Endothelial cell (in vitro differentiated cells): ENCODE measurements around the gene GPR42. TPM values are rescaled to one million over a fixed set of nuclear protein-coding genes. Genes with fewer than 3 reads are reported as not detected.

Experiments used
- DNase-seq: peaks from one replicate; pipeline ENCODE4 v3.0.0; 2021; ENCODE audit warnings: low spot score
- H3K27ac Mint-ChIP-seq: one replicate; pipeline ENCODE4 v1.8.0; 2021; ENCODE audit warnings: mixed read lengths, inconsistent platforms; ENCODE audit not compliant: unreplicated experiment
- H3K27me3 Mint-ChIP-seq: one replicate; pipeline ENCODE4 v1.8.0; 2021; ENCODE audit warnings: mild to moderate bottlenecking, moderate library complexity, mixed read lengths, inconsistent platforms; ENCODE audit not compliant: unreplicated experiment
- H3K36me3 Mint-ChIP-seq: one replicate; pipeline ENCODE4 v1.8.0; 2021; ENCODE audit warnings: mild to moderate bottlenecking, low read depth, mixed read lengths, inconsistent platforms; ENCODE audit not compliant: unreplicated experiment
- H3K4me1 Mint-ChIP-seq: one replicate; pipeline ENCODE4 v1.8.0; 2021; ENCODE audit warnings: mild to moderate bottlenecking, mixed read lengths, inconsistent platforms; ENCODE audit not compliant: unreplicated experiment
- H3K4me3 Mint-ChIP-seq: one replicate; pipeline ENCODE4 v1.8.0; 2021; ENCODE audit warnings: mild to moderate bottlenecking, mixed read lengths, inconsistent platforms; ENCODE audit not compliant: unreplicated experiment
- H3K9me3 Mint-ChIP-seq: one replicate; pipeline ENCODE4 v1.8.0; 2021; ENCODE audit warnings: mixed read lengths, inconsistent platforms; ENCODE audit not compliant: unreplicated experiment
- total RNA-seq: library from RNA; stranded (reverse); fragmentation: NEBNext Ultra II Directional; extraction: Animal tissue kit (Norgen Biotek cat#: 25700); gene quantifications from one replicate; pipeline ENCODE4 v1.2.1, GENCODE V29; 2021; ENCODE audit not compliant: unreplicated experiment
- TF ChIP-seq, protein P1 (sequence below): fragments of 200-600 bp; sonication (generic); IDR thresholded peaks from one replicate; pipeline ENCODE4 v1.5.0; 2021; ENCODE audit warnings: antibody characterized with exemption; ENCODE audit not compliant: unreplicated experiment

Gene GPR42
- total RNA-seq, 1 donor from 2014 or later, result not detected

DNA sequence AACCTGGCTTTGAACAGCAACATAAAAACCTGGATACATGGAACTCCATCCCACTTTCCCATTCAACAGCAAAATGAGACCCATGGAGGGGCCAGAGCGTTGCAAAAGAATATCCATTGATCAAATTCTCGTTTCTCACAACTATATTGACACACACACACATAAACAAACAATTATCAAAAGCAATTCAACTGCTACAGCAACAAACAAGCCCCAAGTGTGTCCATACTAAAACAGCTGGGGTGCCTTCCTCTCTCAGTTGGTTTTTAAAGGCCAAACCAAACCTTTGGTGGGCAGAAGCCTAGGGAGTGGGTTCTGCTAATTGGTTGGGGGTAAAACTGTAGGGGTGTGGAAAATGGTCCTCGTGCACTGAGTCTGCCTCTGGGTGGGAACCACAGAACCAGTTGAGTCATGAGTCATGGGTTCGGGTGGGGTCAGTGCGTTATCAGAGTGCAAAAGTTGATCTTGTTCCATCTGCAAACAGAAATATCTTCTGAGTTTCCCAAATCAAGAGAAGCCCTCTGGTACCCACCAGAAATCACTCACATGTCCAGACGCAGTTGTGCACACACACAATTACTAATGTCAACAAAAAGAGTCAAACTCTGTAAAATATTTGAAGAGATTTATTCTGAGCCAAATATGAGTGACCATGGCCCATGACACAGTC, 18.5 kb downstream of the GPR42 start:
- H3K4me3 Mint-ChIP-seq, result no peak overlapping the region
- H3K36me3 Mint-ChIP-seq, result peaks cover 5% of the 10 kb centered on the region
- TF ChIP-seq, protein P1, sequence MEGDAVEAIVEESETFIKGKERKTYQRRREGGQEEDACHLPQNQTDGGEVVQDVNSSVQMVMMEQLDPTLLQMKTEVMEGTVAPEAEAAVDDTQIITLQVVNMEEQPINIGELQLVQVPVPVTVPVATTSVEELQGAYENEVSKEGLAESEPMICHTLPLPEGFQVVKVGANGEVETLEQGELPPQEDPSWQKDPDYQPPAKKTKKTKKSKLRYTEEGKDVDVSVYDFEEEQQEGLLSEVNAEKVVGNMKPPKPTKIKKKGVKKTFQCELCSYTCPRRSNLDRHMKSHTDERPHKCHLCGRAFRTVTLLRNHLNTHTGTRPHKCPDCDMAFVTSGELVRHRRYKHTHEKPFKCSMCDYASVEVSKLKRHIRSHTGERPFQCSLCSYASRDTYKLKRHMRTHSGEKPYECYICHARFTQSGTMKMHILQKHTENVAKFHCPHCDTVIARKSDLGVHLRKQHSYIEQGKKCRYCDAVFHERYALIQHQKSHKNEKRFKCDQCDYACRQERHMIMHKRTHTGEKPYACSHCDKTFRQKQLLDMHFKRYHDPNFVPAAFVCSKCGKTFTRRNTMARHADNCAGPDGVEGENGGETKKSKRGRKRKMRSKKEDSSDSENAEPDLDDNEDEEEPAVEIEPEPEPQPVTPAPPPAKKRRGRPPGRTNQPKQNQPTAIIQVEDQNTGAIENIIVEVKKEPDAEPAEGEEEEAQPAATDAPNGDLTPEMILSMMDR, result no peak
- H3K27me3 Mint-ChIP-seq, result peaks cover 3% of the 10 kb centered on the region
- no peak for DNase-seq
- H3K9me3 Mint-ChIP-seq, result peaks cover 5% of the 10 kb centered on the region
- H3K4me1 Mint-ChIP-seq, result peaks cover 4% of the 10 kb centered on the region
- H3K27ac Mint-ChIP-seq, result no peak overlapping the region

DNA sequence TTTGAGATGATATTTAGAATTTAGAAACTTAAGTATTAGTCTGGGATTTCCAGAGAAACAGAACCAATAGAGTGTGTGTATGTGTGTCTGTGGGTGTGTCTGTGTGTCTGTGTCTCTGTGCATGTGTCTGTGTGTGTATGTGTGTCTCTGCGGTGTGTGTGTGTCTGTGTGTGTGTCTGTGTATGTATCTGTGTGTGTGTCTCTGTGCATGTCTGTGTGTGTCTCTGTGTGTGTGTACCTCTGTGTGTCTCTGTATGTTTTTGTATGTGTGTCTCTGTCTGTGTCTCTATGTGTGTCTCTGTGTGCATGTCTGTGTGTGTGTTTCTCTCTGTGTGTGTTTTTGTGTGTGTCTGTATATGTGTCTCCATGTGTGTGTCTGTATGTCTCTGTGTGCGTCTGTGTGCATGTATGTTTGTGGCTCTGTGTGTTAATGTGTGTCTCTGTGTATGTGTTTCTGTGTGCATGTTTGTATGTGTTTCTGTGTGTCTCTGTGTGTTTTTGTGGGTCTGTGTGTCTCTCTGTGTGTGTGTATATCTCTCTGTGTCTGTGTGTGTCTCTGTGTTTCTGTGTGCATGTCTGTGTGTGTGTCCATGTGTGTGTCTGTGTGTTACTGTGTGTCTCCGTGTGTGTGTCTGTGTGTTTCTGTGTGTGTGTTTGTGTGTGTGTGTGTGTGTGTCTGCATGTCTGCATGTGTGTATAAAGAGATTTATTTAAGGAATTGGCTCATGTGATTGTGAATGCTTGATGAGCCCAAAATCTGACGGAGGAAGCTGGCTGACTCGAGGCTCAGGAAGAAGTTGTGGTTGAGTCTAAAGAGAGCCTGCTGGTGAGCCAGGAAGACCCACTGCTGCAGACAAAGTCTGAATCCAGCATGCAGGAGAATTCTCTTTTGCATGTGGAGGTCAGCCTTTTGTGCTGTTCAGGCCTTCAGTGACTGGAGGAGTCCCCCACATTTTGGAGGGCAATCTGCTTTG, 22.2 kb downstream of the GPR42 start:
- Mint-ChIP-seq H3K9me3 (no peaks in the 10 kb centered on the region), H3K36me3 (no peaks in the 10 kb centered on the region), H3K27me3 (peaks cover 3% of the 10 kb centered on the region), H3K27ac (no peak overlapping the region), H3K4me1 (peaks cover 4% of the 10 kb centered on the region), H3K4me3 (no peak overlapping the region)
- DNase-seq, result no peak
- TF ChIP-seq, protein P1, result no peak

DNA sequence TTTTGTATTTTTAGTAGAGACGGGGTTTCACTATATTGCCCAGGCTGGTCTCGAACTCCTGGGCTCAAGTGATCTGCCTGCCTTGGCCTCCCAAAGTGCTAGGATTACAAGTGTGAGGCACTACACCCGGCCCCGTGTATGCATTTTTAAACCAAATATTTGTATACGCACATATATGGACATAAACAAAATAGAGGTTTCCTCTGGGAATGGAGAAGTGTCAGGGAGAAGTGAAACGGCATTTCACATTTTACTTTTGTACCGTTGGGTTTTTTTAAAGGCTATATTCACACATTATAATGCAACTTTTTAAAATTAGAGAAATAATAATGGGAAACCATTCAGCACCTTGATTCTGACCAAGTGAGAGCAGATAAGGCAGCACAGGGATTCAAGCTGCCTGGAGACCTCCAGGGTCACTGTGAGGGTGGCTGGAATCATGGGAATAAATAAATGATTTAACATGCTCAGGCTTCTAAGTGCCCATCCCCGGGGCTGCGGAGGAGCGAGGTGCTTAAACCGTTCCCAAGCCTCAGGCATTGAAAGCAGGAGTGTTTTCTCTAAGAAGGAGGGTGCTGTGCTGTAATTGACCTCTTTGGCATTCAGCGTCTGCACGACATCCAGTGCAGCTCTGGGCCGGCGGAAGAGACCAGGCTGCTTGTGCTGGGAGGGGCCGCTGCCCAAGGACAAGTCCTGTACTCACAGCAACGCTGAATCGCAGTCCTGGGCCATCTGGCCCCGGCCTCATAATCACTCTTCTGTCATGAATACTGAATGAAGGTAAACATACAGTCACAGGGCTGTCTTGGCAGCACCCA, 24.7 kb downstream of the GPR42 start:
- H3K4me3 Mint-ChIP-seq, result no peak overlapping the region
- no peaks in the 10 kb centered on the region for H3K36me3 Mint-ChIP-seq
- TF ChIP-seq, protein P1, result no peak
- peaks cover 4% of the 10 kb centered on the region for H3K4me1 Mint-ChIP-seq
- H3K27ac Mint-ChIP-seq, result no peak overlapping the region
- no peak for DNase-seq
- H3K9me3 Mint-ChIP-seq, result no peaks in the 10 kb centered on the region
- H3K27me3 Mint-ChIP-seq, result peaks cover 2% of the 10 kb centered on the region

DNA sequence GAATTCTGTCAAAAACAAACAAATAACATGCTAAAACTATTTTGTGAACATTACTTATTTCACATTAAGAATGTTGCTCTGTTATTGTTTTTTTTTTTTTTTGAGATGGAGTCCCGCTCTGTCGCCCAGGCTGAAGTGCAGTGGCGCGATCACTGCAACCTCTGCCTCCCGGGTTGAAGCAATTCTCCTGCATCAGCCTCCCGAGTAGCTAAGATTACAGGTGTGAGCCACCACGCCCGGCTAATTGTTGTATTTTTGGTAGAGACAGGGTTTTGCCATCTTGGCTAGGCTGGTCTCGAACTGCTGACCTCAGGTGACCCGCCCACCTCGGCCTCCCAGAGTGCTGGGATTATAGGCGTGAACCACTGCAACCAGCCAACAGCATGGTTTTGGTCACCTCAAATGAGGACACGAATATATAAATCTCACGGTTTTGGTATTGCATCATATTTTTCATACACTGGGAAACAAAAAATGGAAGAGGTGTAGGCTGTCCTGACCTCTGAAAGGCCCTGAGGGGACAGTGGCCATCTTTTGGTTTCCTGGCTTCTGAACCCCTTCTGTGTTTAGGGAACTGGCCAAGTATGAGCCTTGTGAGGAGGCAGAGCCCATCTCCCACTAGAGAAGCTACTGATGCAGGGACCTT, 25.5 kb downstream of the GPR42 start:
- H3K4me1 Mint-ChIP-seq, result peaks cover under 1% of the 10 kb centered on the region

More for the DNA sequence above, 25.5 kb downstream of the GPR42 start:
- Mint-ChIP-seq H3K27ac (no peak overlapping the region), H3K36me3 (no peaks in the 10 kb centered on the region), H3K9me3 (no peaks in the 10 kb centered on the region), H3K27me3 (peaks cover 2% of the 10 kb centered on the region), H3K4me3 (no peak overlapping the region)
- TF ChIP-seq, protein P1, result no peak
- no peak for DNase-seq
